GM18861 (cell line): ENCODE results near the gene RGL1.
"Not testable (repeated sequence)": the region's sequence is repeated elsewhere in the genome, so short reads cannot be mapped to it uniquely, and the experiment has no call there.

Source experiments
- ATAC-seq: cut with Tn5 transposase; IDR thresholded peaks from one replicate; pipeline ENCODE4 v1.9.1; 2021; ENCODE audit not compliant: unreplicated experiment

Gene RGL1

DNA sequence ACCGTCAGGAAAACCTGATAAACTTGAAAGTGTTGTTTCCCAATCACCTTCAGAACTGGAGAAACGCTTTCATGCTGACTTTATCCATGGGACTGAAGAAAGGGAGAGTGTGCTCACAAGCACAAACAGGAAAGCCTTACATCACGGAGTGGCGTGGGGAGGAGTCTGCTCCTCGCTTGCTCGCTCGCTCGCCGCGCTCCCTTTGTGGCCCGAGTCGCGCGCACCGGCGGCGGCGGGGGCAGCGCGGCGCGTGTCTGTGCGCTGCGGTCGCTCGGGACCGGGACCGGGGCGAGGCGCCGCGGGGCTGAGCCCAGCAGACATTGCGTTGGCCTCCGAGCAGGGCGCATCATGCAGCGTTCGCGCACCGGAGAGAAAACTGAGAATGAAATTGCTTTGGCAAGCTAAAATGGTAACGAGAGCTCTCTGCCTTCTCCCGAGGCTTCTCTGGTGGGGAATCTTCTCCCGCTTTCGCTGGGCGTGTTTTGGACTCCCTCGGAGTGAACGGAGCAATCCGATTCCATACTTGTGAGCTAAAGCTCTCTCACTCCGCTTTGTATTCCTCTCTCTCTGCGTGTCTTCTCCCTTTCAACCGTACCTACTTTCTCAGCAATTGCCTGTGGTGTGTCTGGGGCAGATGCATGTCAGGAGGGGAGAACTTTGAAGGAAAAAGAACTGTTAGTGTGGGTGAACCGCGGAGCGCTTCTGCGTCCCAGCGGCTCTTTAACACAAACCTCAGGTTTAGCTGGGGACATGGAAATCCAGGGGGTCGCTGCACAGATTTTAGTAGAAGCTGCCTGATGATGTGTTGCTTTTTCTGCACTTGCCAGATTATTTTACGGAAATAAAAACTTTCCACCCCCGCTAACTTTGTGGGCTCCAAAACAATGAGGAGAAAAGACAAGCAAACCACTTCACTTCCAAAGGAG is at the start of gene RGL1:
TSS of gene RGL1 (plus strand) at position 205 of the 926 bp plus-strand sequence. CDS start at position 383, 178 bp downstream.
- no peak for ATAC-seq

DNA sequence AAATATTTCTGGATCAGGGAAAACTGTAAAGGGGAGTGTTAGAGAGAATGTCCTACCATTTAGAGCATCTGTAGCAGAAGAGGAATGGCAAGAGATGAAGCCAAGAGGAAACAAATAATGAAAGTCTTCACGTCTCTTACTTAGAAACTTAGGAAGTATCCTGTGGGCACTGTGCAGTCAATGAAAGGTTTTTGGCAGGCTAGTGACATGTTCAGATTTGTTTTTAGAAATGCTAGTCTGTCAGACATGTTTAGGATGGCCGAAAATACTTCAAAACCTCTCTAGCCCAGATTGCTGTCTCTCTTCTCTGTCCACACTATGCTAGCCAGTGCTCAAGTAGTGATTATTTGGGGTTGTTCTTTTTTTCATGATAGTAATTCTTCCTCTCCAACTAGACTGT is 48.6 kb upstream of the RGL1 start:
- ATAC-seq, result no peak

DNA sequence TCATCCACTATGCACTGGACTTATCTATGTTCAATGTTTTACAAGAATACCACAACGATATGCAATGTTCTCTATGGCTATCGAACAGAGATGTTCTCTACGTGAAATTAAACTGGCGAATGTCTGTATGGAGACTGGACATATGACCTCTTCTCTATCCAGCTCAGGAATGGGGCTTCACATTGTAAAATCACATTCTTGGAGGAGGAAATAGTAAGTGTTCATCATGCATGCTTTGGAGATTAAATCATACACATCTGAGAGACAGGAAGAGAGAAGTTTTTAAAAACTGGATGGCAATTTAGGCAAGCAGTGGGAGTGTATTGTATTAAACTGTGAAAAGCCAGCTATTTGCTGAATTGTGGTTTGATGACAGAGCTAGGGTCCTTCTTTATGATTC is 47.9 kb upstream of the RGL1 start:
- no peak for ATAC-seq

DNA sequence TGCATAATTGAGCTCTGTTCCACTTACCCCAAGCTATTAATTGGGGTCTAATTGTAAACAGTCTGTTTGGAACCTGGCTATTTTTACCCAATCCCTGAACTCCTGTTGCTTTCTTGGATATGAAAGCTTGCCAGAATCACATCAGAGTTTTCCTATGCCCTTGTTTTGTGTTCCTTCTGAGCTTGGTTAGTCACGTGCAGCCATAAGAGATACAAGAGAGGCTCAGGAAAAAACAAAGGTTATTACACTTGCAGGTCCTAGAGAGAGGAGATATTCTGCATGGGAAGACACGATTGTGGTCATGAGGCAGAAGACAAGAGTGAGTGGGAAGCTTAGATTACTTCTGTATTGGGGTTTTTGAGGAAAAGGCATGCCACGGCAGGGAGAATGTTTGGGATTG is 46.0 kb upstream of the RGL1 start:
- ATAC-seq, result no peak

DNA sequence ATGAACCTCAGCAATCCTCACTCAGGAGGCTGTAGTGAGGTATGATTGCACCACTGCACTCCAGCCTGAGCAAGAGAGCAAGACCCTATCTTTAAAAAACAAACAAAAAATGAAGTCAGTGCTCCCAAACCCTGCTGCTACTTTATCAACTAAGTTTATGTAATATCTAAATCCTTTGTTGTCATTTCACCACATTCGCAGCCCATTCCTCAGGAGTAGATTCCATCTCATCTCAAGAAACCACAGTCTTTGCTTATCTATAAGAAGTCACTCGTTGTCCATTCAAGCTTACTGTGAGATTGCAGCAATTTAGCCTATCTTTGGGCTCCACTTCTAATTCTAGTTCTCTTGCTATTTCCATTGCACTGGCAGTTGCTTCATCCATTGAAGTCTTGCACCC is 44.3 kb upstream of the RGL1 start:
- no peak for ATAC-seq

DNA sequence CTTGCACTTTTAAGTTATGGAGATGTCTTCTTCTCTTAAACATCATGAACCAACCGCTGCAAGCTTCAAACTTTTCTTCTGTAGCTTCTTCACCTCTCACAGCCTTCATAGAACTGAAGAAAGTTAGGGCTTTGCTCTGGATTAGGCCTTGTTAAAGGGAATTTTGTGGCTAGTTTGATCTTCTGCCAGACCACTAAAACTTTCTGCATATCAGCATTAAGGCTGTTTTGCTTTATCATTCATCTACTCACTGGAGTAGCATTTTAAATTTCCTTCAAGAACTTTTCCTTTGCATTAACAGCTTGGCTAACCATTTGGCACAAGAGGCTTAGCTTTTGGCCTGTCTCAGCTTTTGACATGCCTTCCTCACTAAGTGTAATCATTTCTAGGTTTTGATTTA is 43.0 kb upstream of the RGL1 start:
- no peak for ATAC-seq

DNA sequence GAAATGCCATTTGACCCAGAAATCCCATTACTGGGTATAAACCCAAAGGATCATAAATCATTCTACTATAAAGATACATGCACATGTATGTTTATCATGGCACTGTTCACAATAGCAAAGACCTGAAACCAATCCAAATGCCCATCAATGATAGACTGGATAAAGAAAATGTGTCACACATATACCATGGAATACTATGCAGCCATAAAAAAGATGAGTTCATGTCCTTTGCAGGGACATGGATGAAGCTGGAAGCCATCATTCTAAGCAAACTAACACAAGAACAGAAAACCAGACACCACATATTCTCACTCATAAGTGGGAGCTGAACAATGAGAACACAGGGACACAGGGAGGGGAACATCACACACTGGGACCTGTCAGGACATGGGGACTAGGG is 42.1 kb upstream of the RGL1 start:
- ATAC-seq, result not testable (repeated sequence)

DNA sequence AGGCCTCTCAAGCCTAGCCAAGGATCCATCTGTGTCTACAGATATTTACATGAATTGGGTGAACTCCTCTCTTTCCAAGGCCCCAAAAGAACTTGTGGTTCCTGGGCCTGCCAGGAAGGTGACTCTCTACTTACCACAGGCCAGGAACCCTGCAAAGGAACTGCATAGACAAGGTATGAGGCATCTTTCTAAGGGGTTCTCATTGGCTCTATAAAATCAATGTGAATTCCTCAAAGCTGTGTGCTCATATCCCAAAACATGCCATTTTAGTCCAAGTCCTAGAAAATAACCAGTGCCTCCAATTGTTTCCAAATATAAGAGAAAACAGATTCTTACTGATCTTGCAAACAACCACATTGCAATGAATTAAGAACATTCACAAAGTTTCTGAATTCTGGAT is 39.9 kb upstream of the RGL1 start:
- ATAC-seq, result no peak

DNA sequence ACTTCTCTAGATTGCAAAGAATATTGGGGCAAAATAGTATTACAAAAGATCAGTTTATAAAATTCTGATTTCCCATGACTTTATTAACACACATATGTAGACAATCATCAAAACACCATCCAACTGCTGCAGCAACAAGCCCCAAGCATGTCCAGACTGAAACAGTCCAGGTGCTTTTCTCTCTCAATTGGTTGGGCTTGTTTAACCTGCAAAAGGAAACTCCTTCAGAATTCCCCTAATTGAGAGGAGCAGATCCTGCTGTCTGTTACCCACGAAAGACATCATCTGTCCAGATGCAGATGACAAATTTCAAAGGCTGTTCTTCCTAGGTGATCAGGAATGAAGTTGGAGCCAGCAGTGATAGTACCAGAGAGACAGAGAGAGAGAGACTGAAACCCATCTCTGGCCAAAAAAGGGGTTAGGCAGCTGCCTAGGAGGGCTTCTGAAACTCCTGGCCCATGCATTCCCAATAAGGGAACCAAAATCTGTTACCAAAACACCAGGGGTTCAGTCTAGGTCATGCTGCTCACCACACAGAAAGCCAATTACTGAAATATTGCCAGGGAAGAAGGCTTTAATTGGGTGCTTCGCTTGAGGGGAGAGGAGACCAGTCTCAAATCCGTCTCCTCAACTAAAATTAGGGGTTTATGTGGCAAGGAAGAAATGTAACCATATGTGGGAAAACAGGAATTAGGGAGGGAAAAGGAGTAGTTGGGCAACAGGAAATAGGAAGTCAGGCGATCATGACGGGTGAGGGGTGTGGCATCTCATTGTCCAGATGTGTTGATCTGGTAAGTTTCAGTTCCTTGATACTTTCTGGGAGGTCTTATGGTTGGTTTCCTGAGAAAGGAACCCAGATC is 34.7 kb upstream of the RGL1 start:
- no peak for ATAC-seq

DNA sequence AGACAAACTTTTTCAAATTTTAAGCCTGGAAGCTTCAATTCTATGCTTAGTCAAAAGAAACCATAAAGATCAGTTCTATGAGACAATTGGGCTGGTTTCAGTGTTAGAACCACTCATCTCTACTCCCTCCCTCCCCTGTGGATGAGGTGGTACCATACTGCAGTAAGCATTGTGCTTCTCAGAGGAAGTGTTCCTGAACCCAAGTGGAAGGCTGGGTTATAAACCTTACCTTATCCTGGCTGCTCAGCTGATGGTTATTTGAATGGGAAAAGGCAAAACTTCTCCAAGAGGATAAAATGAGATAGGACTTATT is 34.1 kb upstream of the RGL1 start:
- no peak for ATAC-seq

DNA sequence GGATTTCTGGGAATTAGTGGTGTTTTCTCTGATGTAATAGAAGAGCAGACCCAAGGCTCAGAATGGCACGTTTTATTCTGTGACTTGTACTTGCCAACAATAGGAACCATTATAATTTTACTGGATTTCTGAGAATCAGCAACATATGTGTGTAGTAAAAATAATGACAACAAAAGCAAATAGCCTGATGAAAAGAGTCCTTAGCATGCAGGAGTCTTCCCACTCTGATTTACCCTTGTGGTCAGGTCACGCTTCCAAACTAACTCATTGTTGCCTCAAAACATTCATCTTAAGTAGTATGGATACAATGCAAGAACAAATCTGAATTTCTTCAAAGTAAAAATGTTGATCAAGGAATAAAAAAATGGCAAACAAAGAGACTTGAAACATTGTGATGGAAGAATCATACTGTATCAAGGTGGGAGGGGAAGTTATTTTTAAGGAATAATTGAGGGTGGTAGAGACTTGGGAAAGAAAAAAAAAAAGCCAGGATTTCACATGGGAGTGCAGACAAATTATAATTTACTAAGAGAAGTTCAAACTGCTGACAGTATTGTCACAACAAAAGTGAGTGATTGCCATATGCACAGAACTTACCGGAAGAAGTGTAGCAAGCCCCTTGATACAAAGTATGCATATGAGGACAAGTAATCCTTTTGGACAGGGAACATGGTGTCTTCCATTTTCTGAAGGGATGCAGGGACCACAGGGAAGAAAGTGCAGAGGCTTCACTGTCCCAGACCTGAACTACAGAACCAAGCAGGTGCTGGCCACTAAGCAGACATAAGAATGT is 31.2 kb upstream of the RGL1 start:
- no peak for ATAC-seq

DNA sequence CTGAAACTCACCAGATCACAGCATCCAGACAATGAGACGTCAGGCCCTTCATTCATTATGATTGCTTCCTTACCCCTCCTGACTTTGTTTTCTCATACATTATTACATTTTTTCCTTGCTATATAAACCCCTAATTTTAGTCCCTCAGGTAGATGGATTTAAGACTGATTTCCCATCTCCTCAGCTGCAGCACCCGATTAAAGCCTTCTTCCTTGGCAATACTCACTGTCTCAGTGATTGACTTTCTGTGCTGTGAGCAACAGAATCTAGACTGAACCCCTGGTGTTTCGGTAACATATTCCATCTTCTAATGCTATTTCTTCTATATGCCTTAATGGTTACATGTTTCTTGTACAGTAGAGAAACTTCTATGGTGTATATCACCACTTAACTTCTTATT is 30.0 kb upstream of the RGL1 start:
- ATAC-seq, result no peak

DNA sequence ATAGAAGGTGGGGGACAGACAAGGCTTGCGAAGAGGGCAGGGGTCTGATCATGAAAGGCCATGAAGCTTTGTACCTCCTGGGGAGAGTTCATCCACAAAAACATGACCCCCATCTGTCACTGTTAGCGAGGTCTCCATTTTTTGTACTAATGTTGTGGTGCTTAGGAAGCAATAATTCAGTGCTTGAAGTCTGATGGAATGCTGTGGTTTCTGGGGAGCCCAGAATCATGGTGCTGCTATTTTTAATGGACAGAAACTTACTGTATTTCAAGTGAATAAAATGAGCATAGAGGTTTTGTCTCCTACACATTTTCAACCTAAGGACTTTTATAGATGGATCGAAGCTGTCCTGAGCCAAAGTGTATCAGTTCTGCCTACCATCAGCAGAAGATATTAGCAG is 28.2 kb upstream of the RGL1 start:
- ATAC-seq, result no peak

DNA sequence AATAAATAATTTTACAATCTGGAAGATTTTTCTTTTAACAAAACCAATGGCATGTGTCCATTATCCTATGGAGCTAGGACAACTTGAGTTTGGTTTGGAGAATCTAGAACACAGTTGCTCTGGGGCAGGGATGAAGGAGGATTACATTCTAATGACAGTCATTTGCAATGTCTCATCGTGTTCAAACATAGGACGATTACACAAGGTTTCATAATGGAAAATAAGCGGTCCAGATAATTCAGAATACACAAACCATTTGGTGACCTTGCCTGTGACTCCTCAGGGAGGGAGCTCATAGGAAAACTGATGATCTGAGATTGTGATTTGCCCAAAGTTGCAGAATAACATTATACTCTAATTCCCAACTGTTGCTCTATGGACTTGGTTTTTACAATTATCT is 27.6 kb upstream of the RGL1 start:
- no peak for ATAC-seq

DNA sequence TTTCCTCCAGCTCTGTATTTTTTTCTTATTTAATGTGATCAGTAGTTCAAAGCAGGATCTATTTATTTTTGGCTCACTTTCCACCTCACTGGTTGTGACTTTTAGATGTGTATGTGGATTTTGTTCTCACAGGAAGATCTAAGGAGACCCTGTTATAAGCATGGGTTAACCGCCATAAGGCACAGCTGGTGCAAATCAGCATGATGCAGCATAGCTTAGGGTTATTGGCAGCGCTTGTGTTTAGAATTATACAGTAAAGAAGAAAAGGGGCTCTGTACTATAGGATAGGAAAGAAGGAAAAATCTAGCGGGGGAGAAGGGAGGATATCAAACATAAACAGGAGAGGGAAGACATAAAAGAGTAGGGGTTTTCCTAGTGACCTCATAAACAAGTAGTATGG is 26.9 kb upstream of the RGL1 start:
- ATAC-seq, result no peak

DNA sequence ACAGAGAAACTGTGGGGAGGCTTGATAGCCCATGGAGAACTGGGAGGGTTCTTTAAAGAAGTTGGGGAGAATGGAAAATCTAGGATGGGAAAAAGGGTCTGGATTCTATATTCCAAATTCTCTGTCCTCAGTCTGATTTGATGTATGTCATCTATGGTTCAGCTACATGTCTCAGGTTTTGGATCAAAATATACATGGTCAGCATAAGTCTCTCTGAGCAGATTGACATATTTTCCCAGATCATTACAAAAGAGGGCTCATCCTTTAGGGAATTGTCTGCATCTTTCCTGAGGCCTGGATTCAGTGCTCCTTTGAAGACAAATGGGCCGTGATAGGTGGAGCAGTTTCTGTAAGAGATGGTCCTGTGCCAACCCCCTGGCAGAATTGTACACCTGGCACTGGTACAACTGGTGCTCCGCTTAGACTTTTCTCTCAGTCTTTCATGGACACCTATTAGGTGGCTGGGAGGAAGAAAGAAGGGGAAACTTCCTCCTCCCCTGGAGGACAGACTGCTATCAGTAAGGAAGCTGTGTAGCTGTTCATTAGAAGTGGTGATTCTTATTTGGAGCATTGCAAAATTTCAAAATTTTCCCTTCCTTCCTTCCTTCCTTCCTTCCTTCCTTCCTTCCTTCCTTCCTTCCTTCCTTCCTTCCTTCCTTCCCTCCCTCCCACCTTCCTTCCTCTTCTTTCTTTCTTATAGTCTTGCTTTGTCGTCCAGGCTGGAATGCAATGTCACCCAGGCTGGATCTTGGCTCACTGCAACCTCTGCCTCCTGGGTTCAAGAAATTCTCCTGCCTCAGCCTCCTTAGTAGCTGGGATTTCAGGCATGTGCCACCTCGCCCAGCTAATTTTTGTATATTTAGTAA is 26.1 kb upstream of the RGL1 start:
- no peak for ATAC-seq

DNA sequence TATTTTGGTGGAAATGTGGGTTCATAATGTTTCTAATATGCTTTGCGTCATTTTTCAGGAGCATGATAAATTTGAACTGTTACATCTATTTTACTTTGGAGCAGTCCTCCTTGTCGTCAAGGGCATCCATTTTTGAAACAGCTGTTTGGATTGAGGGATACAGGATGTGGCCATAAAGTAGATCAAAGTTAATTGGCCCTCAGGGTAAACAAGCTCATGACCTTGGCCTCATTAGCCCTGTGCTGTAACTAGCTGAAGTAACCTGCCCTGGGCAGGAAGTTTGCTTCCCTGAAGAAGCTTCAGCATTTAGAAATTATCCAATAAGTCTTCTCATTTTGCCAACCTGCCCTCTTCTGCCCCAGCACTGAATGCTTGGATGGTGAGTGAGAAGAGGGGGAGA is 24.8 kb upstream of the RGL1 start:
- ATAC-seq, result no peak

DNA sequence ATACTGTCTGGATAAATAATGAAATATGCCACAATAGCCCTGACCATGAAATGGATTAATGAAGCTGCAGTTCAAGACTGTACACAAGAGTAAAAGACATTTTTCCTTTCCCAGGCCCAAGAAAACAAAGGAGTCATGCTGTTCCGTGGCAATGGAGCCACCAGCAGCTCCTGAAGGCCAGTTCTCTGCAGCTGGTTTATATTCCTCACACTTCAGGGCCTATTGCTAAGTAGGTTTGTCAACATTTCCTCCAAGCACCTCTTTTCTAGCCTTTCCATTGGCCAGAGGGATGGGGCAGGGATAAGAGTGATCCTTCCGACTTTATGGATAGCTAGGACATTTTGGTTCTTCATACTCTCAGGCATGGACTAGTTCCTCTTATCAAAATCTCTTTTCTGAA is 24.2 kb upstream of the RGL1 start:
- no peak for ATAC-seq

DNA sequence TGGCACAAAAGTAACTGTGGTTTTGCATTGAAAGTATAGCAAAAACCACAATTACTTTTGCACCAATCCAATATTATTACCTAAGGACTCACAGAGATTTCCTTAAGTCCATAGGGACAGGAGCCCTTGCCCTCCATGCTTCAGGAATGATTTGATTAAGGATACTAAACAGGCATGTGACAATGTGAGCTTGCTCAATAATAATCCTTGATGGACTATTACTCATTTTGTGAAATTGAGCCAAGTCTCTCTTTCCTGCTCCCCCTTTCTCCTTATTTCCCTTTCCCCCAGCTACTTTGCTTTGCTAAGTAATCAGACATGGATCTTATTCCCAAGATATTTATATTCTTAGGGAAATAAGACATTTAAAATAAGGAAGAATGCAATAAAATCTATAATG is 21.6 kb upstream of the RGL1 start:
- ATAC-seq, result no peak

DNA sequence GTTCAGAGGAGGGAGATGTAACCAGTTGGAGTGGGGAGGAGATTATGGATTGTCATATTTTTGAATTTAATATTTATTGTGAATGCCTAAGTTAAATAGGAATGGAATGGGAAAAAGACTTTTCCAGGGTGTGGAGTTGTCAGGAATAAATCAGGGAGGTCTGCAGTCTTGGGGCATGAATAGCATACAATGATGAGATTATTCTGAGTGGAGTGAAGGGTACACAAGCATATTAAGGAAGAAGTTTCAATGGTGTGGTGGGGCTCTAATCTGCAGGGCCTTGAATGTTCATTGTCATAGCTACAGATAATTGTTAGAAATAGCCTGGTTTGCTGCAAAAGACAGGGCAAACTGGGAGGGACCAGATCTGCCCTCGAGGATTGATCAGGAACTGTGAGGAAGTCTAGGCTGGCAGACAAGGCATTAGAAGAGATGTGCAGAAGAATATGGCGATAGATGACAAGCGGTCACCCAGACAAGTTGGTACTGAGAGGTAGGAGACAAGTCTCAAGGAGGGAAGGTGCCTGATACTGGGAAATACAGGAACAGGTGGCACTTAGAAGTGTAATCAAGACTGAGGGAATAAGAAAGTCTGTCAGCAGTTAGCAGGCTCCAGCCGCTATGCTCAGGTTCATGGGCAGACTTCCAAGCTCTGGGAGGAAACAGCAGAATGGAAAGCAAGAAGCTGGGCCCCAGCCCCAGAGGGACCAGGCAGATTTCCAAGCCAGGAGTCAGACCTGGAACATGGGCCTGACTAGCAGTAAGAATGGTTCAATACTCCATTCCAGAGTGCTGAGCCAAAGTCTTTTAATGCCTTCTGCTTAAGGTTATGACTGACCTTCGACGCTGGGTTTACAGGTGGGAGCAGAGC is 20.9 kb upstream of the RGL1 start:
- ATAC-seq, result no peak
